H1 (cell line): ENCODE data around the gene RGS3. TPM values are rescaled to one million over a fixed set of nuclear protein-coding genes. Genes with fewer than 3 reads are reported as not detected.

Experiments
- KDM1A ChIP-seq: fragments of 200-600, 300-600 bp; sonication (generic); IDR thresholded peaks from 2 replicates; pipeline ENCODE4 v1.7.1; 2016; ENCODE audit warnings: mild to moderate bottlenecking, low read length, borderline replicate concordance
- NANOG ChIP-seq: IDR thresholded peaks from 2 replicates; pipeline ENCODE4 v1.6.1; 2011; ENCODE audit warnings: low read length, low read depth, mild to moderate bottlenecking, inconsistent platforms; ENCODE audit not compliant: insufficient read depth, poor library complexity, severe bottlenecking
- NRF1 ChIP-seq: IDR thresholded peaks from 2 replicates; pipeline ENCODE4 v1.6.1; 2011; ENCODE audit warnings: mild to moderate bottlenecking, low read depth, low read length, improper control_type of control experiment
- POLR2AphosphoS5 ChIP-seq: IDR thresholded peaks from 2 replicates; pipeline ENCODE4 v1.6.1; 2011; ENCODE audit warnings: low read depth, low read length
- POU5F1 ChIP-seq: IDR thresholded peaks from 2 replicates; pipeline ENCODE4 v1.6.1; 2011; ENCODE audit warnings: low read depth, mild to moderate bottlenecking, low read length, moderate library complexity
- TAF7 ChIP-seq: optimal IDR thresholded peaks from 2 replicates; pipeline ENCODE3; 2011; ENCODE audit warnings: low read depth, mild to moderate bottlenecking, inconsistent platforms, low read length, moderate library complexity, borderline replicate concordance
- polyA plus RNA-seq, 7 experiments: library from polyadenylated mRNA; depleted of rRNA in 3 of 7; stranded (reverse) in 5 of 7; unstranded in 2 of 7; fragments of >200 nt in 5 of 7; fragments of 200-250 nt in 2 of 7; gene quantifications; 1 replicate in 5 of 7; 2 replicates in 1 of 7; 4 replicates in 1 of 7; pipeline versions ENCODE4 v1.2.1 to v1.2.3, GENCODE V29; 2011 to 2013; ENCODE audit warnings: missing spikeins in 2 of 7, mixed read lengths in 2 of 7
- total RNA-seq: library from RNA; stranded (reverse); fragmentation: NEBNext Ultra II Directional; extraction: Animal tissue kit (Norgen Biotek cat#: 25700); gene quantifications from 2 replicates; pipeline ENCODE4 v1.2.1, GENCODE V29; 2021
- TF ChIP-seq, protein P1 (sequence below): IDR thresholded peaks from 2 replicates; pipeline ENCODE4 v1.6.1; 2011; ENCODE audit warnings: low read length, improper control_type of control experiment

RGS3 gene
- total and polyA plus RNA-seq, 2 of the 8 experiments (the other 6 are each of a cell fraction or from before 2014, with no cell fraction given), result 12.6 to 18.2 TPM

DNA sequence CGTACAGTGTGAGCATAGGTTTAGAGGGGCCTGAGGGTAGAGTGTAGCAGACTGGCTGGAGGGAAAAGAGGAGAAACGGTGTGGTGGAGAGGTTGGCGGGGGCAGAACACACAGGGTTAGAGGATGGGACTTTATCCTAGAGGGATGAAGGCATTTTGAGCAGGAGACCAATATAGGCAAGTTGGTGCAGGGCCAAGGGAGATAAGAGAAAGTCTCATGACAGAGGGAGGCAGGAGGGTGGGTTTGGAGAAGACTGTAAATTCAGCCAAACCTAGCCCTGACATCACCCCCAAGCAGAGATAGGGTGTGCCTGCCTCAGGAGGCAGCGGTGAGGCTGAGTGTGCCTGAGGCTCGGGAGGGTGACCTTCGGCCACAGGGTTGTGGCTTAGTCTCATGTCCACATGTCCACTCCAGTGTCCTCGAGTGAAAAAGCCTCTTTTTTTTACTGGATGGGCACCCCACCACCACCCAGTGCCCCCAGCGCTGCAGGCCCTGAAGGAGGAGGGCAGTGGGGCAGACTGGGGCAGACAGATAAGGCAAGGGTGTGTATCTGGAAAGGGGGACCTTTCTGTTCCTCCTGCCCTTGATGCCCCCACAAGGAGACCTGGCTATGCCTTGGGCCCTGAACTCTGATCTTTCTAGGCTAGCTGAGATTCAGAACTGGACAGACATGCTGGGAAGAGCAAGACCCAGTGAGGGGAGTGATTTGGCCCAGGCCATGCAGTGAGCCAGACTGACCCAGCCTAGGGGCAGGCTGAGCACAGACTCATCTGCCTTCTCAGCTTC is 108.7 kb downstream of the RGS3 start (continued):
- TF ChIP-seq POLR2AphosphoS5 (no peak), KDM1A (no peak), TAF7 (no peak), POU5F1 (no peak), NRF1 (no peak), NANOG (no peak)
- TF ChIP-seq, protein P1, sequence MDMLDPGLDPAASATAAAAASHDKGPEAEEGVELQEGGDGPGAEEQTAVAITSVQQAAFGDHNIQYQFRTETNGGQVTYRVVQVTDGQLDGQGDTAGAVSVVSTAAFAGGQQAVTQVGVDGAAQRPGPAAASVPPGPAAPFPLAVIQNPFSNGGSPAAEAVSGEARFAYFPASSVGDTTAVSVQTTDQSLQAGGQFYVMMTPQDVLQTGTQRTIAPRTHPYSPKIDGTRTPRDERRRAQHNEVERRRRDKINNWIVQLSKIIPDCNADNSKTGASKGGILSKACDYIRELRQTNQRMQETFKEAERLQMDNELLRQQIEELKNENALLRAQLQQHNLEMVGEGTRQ, result no peak
- TF ChIP-seq, all 59 proteins: peak for 0
